ENCODE data around the gene CD33. TPM values are rescaled to one million over a fixed set of nuclear protein-coding genes. Genes with fewer than 3 reads are reported as not detected.
"Not testable (repeated sequence)": the region's sequence is repeated elsewhere in the genome, so short reads cannot be mapped to it uniquely, and the experiment has no call there.

CD33 gene
- total RNA-seq: not detected in 2 replicates

- H3K4me3 ChIP-seq (ENCODE audit: low read depth, low read length); H3K36me3 ChIP-seq (ENCODE audit: control insufficient read depth, insufficient read depth, low read length); H3K27me3 ChIP-seq (ENCODE audit: control insufficient read depth, insufficient read depth, low read length); FAIRE-seq; DNase-seq (ENCODE audit: low read depth): not testable (repeated sequence)
These were observed at the start of gene CD33 for GRCh38 chr19:51224898-51225393. TSS of gene CD33 (plus strand) at chr19:51225080. CDS start at chr19:51225119, 39 bp downstream.

GRCh38 chr19:51179256-51179655 lies 45.6 kb upstream of the CD33 start:
- no peak for TF ChIP-seq CTCF (IDR thresholded peaks at IDR 0.05; ENCODE audit: insufficient read depth, low read length, severe bottlenecking)
- Histone ChIP-seq H3K27me3 (ENCODE audit: control insufficient read depth, insufficient read depth, low read length) (no peaks in the 10 kb centered on the region), H3K4me3 (ENCODE audit: low read depth, low read length) (no peak overlapping the region), H3K36me3 (ENCODE audit: control insufficient read depth, insufficient read depth, low read length) (no peaks in the 10 kb centered on the region)
- DNase-seq (ENCODE audit: low read depth) (no peak), FAIRE-seq (no peak)

- Histone ChIP-seq H3K36me3 (ENCODE audit: control insufficient read depth, insufficient read depth, low read length) (no peaks in the 10 kb centered on the region), H3K27me3 (ENCODE audit: control insufficient read depth, insufficient read depth, low read length) (no peaks in the 10 kb centered on the region), H3K4me3 (ENCODE audit: low read depth, low read length) (no peak overlapping the region)
- no peak for TF ChIP-seq CTCF (IDR thresholded peaks at IDR 0.05; ENCODE audit: insufficient read depth, low read length, severe bottlenecking)
- FAIRE-seq (no peak), DNase-seq (ENCODE audit: low read depth) (no peak)
These were observed 43.4 kb upstream of the CD33 start for GRCh38 chr19:51181377-51181912.

- DNase-seq (ENCODE audit: low read depth) (no peak), FAIRE-seq (peak; percentile 40)
- H3K27me3 ChIP-seq (ENCODE audit: control insufficient read depth, insufficient read depth, low read length): no peaks in the 10 kb centered on the region
These were observed 42.9 kb upstream of the CD33 start for GRCh38 chr19:51181913-51182419.

GRCh38 chr19:51183629-51184028 lies 41.3 kb upstream of the CD33 start:
- no peak for TF ChIP-seq CTCF (IDR thresholded peaks at IDR 0.05; ENCODE audit: insufficient read depth, low read length, severe bottlenecking)
- no peaks in the 10 kb centered on the region for H3K27me3 ChIP-seq (ENCODE audit: control insufficient read depth, insufficient read depth, low read length)
- no peak overlapping the region for H3K4me3 ChIP-seq (ENCODE audit: low read depth, low read length)
- no peak for DNase-seq (ENCODE audit: low read depth)
- no peaks in the 10 kb centered on the region for H3K36me3 ChIP-seq (ENCODE audit: control insufficient read depth, insufficient read depth, low read length)
- no peak for FAIRE-seq

More at GRCh38 chr19:51181913-51182419, 42.9 kb upstream of the CD33 start:
- H3K36me3 ChIP-seq (ENCODE audit: control insufficient read depth, insufficient read depth, low read length): no peaks in the 10 kb centered on the region
- no peak overlapping the region for H3K4me3 ChIP-seq (ENCODE audit: low read depth, low read length)
- no peak for TF ChIP-seq CTCF (IDR thresholded peaks at IDR 0.05; ENCODE audit: insufficient read depth, low read length, severe bottlenecking)

- Histone ChIP-seq H3K4me3 (ENCODE audit: low read depth, low read length) (no peak overlapping the region), H3K36me3 (ENCODE audit: control insufficient read depth, insufficient read depth, low read length) (no peaks in the 10 kb centered on the region), H3K27me3 (ENCODE audit: control insufficient read depth, insufficient read depth, low read length) (no peaks in the 10 kb centered on the region)
- no peak for DNase-seq (ENCODE audit: low read depth)
- TF ChIP-seq CTCF (IDR thresholded peaks at IDR 0.05; ENCODE audit: insufficient read depth, low read length, severe bottlenecking): no peak
- no peak for FAIRE-seq
These were observed 39.6 kb upstream of the CD33 start for GRCh38 chr19:51185069-51185867.
